Measurements from ENCODE around the gene DMD.

DMD gene

DNA sequence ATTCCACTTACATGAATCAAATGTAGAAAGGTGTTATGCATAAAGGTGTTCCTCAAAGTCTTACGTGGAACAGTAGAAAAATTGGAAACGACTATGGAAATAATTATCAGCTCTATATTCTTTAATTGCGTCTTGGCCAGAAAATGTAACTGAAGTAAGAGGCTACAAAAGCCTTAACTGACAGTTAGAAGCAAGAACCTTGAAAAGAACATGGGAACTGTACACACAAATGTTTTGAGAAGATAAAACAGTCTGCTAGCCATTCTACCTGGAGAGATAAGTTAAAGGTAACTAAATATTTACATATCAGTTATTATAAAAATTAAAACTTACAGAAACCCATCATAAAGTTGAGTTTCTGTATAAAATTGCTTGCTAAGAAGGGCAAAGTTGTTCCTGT is 1967.5 kb downstream of the DMD start:
- no peak for DNase-seq

DNA sequence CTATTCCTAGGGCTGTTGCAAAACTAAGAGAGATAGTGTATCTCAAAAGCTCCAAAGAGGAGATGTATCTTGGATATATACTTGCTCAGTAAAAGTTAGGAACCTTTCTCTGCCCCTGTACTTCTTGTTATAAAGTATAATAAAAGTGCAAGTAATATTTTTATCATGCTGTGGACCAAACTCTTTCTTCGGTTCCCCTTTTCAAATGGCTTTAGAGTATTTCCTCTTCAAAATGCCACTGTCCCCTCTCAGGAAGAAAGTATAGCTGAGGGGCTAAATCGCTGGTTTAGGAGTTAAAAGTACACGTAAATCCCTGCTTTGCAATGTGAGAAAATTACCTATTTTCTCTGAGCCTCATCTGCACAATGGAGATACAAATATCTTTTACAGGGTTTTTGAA is 1970.4 kb downstream of the DMD start:
- no peak for DNase-seq

DNA sequence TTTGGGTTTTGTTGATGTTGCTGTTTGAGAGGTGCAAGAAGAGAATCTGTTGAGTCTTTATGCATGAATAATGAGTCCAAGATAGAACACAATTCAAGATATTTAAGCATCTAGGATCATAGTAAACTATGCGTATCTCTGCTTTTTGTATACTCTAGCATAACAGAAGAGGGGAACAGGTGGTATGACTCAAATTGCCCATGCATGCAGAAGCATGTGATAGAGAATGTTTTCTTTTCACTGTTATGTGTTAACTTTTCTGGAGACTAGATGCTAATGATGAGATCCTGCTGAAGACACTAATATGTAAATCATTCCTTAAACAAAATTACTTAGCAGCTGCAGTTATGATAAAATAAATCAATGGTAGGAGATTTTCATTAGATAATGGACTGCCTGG is 1974.2 kb downstream of the DMD start:
- no peak for DNase-seq

GRCh38 chrX:31236231-31236630 is 1975.1 kb downstream of the DMD start:
- DNase-seq, result no peak

DNA sequence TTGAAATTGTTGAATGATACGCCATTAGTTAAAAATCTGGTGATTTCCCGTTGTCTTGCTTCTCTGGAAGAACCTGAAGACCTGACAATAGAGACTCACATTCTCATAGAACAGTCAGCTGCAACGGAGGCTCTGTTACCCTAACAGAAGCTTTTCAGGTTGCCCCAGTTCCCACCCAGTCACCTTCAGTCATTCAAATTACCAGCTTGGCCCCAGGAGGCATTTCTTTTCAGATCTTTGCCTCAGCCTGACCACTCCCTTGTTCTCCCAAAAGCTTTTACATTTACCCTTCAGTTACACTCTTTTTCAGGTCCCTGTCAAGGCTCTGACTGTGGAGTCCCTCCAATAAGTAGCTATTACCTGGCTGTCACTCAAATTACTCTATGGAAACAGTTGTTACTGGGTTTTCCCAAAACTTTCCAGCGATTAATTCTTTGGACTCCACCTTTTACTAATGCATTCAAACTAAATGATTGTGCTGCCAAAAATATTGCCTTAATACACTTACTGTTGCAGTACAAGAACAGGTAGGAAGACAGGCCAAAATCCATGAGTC is 1977.3 kb downstream of the DMD start:
- DNase-seq, result no peak

- no peak for DNase-seq
Measured at GRCh38 chrX:31232506-31232905, 1978.8 kb downstream of the DMD start.

DNA sequence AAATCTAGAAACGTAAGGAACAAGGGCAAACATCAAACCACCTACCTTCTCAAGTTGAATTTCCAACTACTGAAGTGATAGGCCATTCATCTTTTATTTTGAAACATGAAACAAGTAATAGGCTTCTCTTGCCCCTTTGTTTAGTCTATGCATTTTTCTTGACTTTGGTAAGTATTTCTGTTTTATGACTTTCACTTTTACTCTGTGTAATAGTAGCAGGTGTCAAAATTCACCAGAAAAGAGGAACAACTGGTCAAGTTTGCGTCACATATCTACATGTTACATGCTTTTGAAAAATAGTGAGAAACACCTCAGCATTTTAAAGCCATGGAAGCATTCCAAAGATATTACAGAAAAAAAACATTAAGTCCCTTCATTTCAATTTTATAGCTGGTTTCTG is 1982.4 kb downstream of the DMD start:
- no peak for DNase-seq

DNA sequence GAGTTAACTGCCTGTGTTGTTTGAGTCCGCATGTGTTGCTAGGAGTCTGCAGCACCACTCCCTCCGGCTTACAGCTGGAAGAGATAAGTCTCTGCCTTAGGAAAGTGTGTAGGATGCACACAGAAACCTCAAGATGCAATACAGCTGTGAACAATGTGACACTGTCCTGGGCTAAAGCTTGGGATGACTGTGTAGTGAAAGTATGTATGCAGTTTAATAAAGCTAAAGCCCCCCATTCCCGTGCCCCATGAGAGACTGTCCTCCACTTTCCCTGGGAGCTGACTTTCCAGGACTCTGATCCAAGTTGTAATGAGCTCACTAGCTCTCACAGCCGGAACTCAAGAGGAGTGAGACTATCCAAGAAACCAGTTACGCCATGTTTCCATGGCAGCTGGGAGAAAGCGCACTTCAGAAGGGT is 1982.9 kb downstream of the DMD start:
- no peak for DNase-seq

GRCh38 chrX:31227250-31227649 is 1984.1 kb downstream of the DMD start:
- no peak for DNase-seq

- DNase-seq, result no peak
Measured at GRCh38 chrX:31225819-31226218, 1985.5 kb downstream of the DMD start.

DNA sequence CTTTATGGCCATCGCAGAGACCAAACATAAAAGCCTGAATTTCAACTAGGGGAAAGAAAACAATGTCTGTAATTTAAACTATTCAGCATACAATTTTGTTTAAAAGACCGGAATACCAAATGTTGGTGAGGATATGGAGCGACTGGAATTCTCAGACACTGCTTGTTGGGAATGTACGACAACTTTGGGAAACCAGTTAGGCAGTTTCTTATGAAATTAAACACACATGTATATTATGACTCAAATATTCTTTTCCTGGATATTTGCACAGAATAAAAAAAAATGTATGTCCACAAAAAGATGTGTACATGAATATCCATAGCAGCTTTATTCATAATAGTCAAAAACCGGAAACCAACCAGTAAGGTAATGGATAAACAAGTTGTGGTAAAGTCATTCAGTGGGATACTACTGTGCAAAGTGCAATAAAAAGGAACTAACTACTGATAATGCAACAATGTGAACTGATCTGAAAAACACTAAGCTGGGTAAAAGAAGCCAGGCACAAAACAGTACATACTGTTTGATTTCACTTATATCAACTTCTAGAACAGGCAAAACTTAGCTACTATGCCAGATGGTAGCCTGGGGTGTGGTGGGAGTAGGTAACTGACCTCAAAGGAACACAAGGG is 1986.9 kb downstream of the DMD start:
- no peak for DNase-seq

DNA sequence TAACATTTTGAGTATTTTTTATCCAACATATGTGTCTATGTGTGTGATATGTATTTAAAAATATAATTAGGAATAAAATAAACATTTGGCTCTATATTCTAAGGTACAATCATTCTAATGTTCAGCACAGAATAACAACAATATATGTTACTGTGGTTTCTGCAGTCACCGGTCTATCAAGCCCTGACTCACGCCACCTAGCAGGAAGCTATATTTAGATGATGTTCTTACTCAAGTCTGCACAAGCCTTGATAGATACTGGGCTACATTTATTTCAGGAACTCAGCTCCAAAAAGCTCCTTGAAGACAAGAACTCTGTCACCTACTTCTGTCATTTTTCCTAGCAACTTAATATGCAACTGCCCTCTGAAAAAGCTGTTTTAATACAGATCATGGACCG is 1987.5 kb downstream of the DMD start:
- no peak for DNase-seq

GRCh38 chrX:31222946-31223345 is 1988.4 kb downstream of the DMD start:
- no peak for DNase-seq

DNA sequence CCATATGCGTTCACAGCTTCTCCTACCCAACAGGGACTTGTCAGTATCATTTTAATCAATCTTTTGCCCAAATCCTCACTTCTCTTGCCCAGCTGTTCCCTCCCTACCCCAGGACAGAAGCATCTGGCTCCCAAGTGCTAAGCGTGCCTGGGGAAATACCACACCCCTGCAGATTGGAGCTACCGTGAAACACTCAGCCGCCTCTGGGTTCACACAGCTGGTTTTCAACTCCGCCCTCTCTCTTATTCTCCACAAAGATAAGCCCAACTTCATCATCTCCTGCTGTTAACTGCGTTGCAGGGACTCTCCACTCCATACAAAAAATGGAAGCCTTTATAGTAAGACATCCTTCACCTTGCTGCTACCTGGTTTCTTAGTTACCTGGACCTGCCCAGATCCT is 1992.2 kb downstream of the DMD start:
- no peak for DNase-seq

DNA sequence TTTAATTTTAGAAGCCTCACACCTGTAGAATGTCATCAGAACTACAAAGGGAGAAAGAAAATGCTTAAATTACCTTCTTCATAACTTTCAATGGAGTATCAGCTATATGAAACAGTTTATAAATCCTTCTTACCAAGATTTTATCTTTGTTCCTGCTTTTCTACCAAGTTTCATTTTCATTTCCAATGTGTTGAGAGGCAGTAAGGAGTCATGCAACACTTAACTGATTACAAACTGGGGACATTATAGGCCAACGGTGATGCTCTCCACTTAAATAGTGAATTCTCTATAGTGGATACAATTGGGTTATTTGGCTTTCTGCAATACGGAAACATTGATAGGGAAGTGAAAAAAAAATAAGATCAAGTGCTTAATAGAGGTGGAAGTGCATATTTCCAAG is 1994.3 kb downstream of the DMD start:
- DNase-seq, result no peak

DNA sequence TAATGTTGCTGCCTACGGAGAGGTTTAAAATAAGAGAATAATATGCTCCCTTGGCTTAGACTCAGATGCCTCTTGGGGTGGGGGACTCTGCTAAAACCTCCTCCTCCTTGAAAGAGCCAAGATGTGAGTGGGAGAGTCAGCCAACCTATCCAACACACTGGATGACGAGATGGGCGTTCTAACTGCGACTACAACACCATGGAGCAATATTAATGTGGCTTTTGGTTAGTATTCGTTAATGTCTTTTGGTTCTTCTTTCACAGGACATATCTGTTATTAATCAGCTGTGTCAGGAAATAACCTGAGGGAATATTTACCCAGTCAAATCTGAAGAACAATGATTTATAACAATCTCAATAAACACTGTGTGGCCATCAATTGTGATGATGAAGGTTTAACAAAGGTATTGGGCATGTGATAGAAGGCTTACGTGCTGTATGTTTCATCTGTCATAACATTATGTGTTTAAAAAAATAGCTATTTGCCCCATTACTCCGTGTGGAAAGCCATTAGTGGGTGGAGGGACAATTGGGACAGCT is 1996.0 kb downstream of the DMD start:
- DNase-seq, result no peak

GRCh38 chrX:31213941-31214340 is 1997.4 kb downstream of the DMD start:
- no peak for DNase-seq

DNA sequence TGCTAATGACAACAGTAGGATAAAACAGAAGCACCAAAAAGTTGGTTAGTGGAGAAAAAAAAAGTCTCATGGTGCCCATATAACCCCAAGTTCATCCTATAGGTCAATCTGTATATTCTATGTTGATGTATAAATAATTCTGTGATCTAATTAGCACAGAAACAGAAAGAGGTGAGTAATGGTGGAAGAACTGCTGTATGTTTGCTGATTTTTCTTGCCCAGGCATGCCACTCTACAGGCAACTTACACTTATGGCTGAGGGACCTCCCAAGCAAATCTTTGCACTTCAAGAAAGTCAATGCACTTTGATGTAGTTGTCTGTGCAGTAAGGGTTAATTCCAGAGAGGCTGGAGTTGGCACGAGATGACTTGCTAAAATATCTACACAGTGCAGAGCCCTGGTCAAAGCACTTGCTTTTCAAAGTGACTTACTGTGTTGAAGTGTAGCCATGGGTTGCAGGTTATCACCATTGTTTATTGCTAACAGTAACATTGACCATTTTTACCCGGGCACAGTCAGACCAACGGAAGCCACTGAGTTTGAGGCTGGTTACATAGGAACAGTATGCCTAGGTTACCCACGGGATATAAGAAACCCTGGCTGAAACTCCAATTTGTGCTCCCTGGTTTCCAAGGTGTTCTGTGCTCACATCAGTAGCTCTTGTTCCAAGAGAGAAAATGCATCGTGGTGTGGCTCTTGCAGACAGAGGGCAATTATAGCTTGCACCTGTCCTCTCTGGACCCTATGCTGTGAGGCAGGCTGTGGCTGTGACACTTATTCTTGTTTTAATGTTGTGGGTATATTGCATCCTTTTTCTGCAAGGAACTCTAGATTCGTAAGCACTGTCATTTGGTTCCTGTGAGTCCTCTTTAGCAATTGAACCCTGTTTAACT is 1998.2 kb downstream of the DMD start:
- DNase-seq, result no peak

- no peak for DNase-seq
Measured at GRCh38 chrX:31209005-31209628, 2002.2 kb downstream of the DMD start.

GRCh38 chrX:31201503-31201902 is 2009.8 kb downstream of the DMD start:
- DNase-seq, result no peak

DNA sequence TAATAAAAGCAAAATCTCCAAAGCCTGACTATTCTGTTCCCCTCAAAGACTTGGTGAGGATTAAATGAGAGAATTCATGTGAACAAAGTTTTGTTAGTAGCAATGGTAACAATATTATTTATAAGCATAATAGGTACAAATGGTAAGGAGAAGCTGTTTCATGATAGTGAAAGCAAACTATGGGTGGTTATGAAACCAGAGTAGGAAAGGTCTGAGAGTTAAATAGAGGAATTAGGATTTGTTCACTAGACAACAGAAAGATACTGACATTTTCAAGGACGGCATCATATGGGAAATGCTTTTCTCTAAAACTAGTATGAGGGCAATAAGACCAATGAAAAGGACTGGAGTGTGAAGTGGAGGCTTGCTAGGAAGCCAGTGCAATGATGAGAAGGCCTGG is 2010.9 kb downstream of the DMD start:
- DNase-seq, result no peak

- DNase-seq, result no peak
Measured at GRCh38 chrX:31199840-31200114, 2011.6 kb downstream of the DMD start.

DNA sequence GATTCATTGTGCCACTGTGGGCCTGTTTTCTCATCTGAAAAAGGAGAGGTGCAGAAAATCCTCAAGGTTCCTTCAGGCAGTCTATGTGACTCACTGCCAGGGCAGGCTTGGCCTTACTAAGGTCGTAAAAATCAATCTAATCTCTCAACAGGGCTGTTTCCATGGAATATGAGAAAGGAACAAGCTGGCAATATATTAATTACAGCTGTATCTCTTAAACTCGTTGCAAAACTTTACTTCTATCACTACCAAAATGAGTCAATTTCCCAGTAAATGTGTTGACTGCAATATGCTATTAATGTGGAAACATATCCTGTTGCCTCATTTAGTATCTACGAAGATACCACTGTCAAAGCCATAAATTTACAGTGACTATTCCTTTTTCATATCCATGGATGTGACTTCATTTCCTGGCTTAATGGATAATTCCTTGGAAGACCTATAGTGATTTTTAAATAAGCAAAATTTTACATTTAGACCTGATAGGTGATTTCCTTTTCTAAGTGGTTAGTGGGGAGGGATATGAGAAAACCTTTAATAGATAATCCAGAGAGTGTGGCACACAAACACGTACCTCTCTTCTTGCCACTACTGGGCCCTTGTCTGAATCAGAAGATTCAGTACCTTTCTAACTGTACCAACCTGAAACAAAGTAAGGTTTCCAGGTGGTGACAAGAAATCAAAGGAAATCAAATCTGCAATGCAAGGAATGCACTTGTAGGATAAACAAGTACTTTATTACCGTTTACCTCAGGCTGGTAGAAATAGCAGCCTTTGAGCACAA is 2012.1 kb downstream of the DMD start:
- DNase-seq, result no peak
